Vagina (tissue), 2 donors: Measurements from ENCODE around the gene FAM124A. TPM values are rescaled to one million over a fixed set of nuclear protein-coding genes. Genes with fewer than 3 reads are reported as not detected.

ENCODE experiments used
- DNase-seq, 2 donors: peaks; one replicate each; pipeline ENCODE4 v3.0.0-alpha.2; 2017; ENCODE audit errors: extremely low spot score in 2 of 2
- H3K27ac ChIP-seq: fragments of 200-600 bp; sonication (generic); one replicate; pipeline ENCODE4 v1.5.1; 2019
- H3K27me3 ChIP-seq: fragments of 200-600 bp; sonication (generic); one replicate; pipeline ENCODE4 v1.5.1; 2019
- H3K36me3 ChIP-seq, 2 donors: fragments of 200-600 bp; sonication (generic); one replicate each; pipeline ENCODE4 v1.5.1; 2017 to 2019
- H3K4me1 ChIP-seq: fragments of 200-600 bp; sonication (generic); one replicate; pipeline ENCODE4 v1.5.1; 2019
- H3K4me3 ChIP-seq, 2 donors: fragments of 200-600 bp; sonication (generic); 1 replicate in 1 of 2; 2 replicates in 1 of 2; pipeline ENCODE4 v1.5.1; 2016 to 2019
- H3K9me3 ChIP-seq: fragments of 200-600 bp; sonication (generic); one replicate; pipeline ENCODE4 v1.5.1; 2019
- CTCF ChIP-seq, 3 experiments: fragments of 450-650 bp in 2 of 3; fragments of 200-600 bp in 1 of 3; sonication (generic) in 1 of 3; IDR thresholded peaks; one replicate each; pipeline ENCODE4 v1.5.1; 2017 to 2019; ENCODE audit warnings: antibody characterized with exemption in 3 of 3, mild to moderate bottlenecking in 2 of 3, moderate library complexity in 2 of 3
- POLR2A ChIP-seq, 2 donors: fragments of 450-650 bp; IDR thresholded peaks; one replicate each; pipeline ENCODE4 v1.6.1; 2017; ENCODE audit warnings: antibody characterized with exemption in 2 of 2, mild to moderate bottlenecking in 2 of 2, moderate library complexity in 2 of 2
- POLR2AphosphoS5 ChIP-seq, 2 donors: sonication (generic); formaldehyde crosslinking; IDR thresholded peaks; one replicate each; pipeline ENCODE4 v1.9.0; 2017; ENCODE audit warnings: antibody characterized with exemption in 2 of 2, mild to moderate bottlenecking in 2 of 2, low read depth in 1 of 2; ENCODE audit not compliant: insufficient read depth in 1 of 2
- intact Hi-C: fragments of 100-400 bp; cut with DNase I; formaldehyde crosslinking; loops from one replicate; pipeline ENCODE4 v1.15.1; 2023
- total RNA-seq: library from RNA; depleted of rRNA; stranded (reverse); fragments of >200 nt; gene quantifications from one replicate; pipeline ENCODE4 v1.2.3, GENCODE V29; 2016

FAM124A gene
- total RNA-seq, 1 donor from 2014 or later, result 5.4 TPM

- TF ChIP-seq POLR2A (IDR thresholded peaks at IDR 0.05) (no peak), CTCF (IDR thresholded peaks at IDR 0.05) (no peak), POLR2AphosphoS5 (IDR thresholded peaks at IDR 0.05; ENCODE audit: insufficient read depth in 1 of 2, low read depth in 1 of 2) (no peak)
These were observed 7.0 kb downstream of the FAM124A start for GRCh38 chr13:51229101-51229719.

GRCh38 chr13:51229731-51230130 is 7.5 kb downstream of the FAM124A start:
- Histone ChIP-seq H3K9me3 (no peaks in the 10 kb centered on the region), H3K27ac (no peak overlapping the region), H3K4me3 (no peak overlapping the region), H3K36me3 (no peaks in the 10 kb centered on the region), H3K27me3 (no peaks in the 10 kb centered on the region), H3K4me1 (no peaks in the 10 kb centered on the region)
- no peak for TF ChIP-seq POLR2AphosphoS5 (IDR thresholded peaks at IDR 0.05; ENCODE audit: insufficient read depth in 1 of 2, low read depth in 1 of 2)
- no peak for TF ChIP-seq CTCF (IDR thresholded peaks at IDR 0.05)
- TF ChIP-seq POLR2A (IDR thresholded peaks at IDR 0.05), result no peak
- DNase-seq, result no peak
- intact Hi-C loops, result no loop called here

More at GRCh38 chr13:51229101-51229719, 7.0 kb downstream of the FAM124A start:
- H3K4me3 ChIP-seq, result no peak overlapping the region
- H3K27ac ChIP-seq, result no peak overlapping the region
- H3K27me3 ChIP-seq, result no peaks in the 10 kb centered on the region
- no peaks in the 10 kb centered on the region for H3K36me3 ChIP-seq
- intact Hi-C loops, result no loop called here
- H3K9me3 ChIP-seq, result no peaks in the 10 kb centered on the region
- DNase-seq, result no peak
- no peaks in the 10 kb centered on the region for H3K4me1 ChIP-seq

DNA sequence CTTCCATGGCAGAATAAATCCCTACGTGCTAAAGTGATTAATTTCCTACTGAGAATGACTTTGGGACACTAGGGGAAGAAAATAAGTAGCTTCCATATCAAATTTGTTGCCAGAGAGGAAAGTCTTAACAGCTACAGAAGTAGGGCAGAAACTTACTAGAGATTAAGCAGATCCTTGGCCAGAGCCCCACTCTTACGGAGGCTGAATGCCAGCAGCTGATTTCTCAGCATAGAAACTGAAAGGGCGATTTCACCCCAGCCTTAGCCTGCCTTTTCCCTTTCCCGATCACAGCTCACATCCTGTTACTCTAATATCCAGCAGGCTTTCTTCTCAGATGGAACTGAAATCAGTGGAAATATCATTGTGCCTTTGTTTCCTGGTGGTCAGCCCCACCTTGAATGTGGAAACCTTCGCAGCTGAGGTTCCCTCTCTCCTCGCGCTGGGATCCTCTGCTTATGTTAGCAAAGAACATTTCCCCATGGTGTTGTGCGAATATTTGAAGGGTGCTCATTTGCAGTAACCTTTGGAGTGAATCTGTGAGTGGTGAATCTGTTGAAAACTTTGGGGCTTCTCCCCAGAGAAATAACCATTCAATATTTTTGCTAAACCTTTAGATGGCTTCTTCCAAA is 8.4 kb downstream of the FAM124A start:
- DNase-seq, result no peak
- Histone ChIP-seq H3K36me3 (no peaks in the 10 kb centered on the region), H3K27me3 (no peaks in the 10 kb centered on the region), H3K27ac (peak overlapping the region; percentile 36), H3K9me3 (no peaks in the 10 kb centered on the region), H3K4me3 (peak overlapping the region; percentile 7 to 9), H3K4me1 (no peaks in the 10 kb centered on the region)
- intact Hi-C loops, result no loop called here
- TF ChIP-seq POLR2AphosphoS5 (IDR thresholded peaks at IDR 0.05; ENCODE audit: insufficient read depth in 1 of 2, low read depth in 1 of 2) (peak in 1 of 2 donors; percentile 53), POLR2A (IDR thresholded peaks at IDR 0.05) (no peak)

- no peaks in the 10 kb centered on the region for H3K4me1 ChIP-seq
- DNase-seq, result no peak
- intact Hi-C loops, result no loop called here
- no peaks in the 10 kb centered on the region for H3K9me3 ChIP-seq
- no peak for TF ChIP-seq POLR2AphosphoS5 (IDR thresholded peaks at IDR 0.05; ENCODE audit: insufficient read depth in 1 of 2, low read depth in 1 of 2)
- TF ChIP-seq POLR2A (IDR thresholded peaks at IDR 0.05), result no peak
- TF ChIP-seq CTCF (IDR thresholded peaks at IDR 0.05), result no peak
- no peak overlapping the region for H3K4me3 ChIP-seq
- no peak overlapping the region for H3K27ac ChIP-seq
- H3K27me3 ChIP-seq, result no peaks in the 10 kb centered on the region
- no peaks in the 10 kb centered on the region for H3K36me3 ChIP-seq
These were observed 9.3 kb downstream of the FAM124A start for GRCh38 chr13:51231456-51231855.

- Histone ChIP-seq H3K36me3 (no peaks in the 10 kb centered on the region), H3K9me3 (no peaks in the 10 kb centered on the region), H3K27me3 (no peaks in the 10 kb centered on the region), H3K4me3 (no peak overlapping the region), H3K4me1 (no peaks in the 10 kb centered on the region), H3K27ac (no peak overlapping the region)
- no peak for TF ChIP-seq POLR2A (IDR thresholded peaks at IDR 0.05)
- TF ChIP-seq POLR2AphosphoS5 (IDR thresholded peaks at IDR 0.05; ENCODE audit: insufficient read depth in 1 of 2, low read depth in 1 of 2), result no peak
- TF ChIP-seq CTCF (IDR thresholded peaks at IDR 0.05), result no peak
- no peak for DNase-seq
- intact Hi-C loops, result no loop called here
These were observed 10.1 kb downstream of the FAM124A start for GRCh38 chr13:51232328-51232727.
